ENCODE data around the gene GID8.

Gene GID8

DNA sequence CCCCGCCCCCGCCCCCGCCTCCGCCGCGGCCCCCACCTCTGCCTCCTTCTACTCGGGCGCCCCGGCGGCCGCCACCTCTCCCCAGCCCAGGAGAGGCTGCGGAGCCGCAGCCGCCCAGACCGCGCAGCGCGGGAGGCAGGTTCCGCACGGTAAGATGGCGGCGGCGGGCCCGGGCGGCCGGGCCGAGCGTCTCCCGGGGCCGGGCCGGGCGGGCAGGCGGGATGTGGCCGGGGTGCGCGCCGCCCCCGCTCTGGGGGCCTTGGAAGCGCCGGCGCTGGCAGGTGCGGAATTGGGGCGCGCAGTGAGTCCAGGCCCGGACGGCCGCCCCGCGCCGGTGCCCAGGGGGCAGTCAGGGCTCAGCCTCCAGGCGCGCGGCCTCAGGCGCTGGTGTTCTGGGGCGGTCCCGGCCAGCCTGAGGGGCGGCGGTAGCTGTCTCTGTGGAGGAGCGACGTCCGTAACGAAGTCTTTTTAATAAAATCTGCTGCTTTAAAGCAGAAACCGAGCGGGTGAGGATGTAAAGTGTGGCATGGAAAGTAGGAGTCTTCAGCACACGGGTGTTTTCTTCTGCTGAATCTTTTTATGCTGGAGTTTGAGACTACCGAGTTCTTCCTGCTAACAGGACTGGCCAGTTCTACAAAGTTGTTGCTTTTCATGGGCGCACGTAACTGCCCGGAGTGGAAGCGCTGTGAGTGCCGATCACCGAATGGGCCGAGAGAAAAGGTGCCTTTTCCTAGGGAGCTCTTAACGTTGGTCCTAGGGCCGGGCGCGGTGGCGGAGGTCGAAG is at the start of gene GID8:
Gene GID8 (plus strand): TSS at position 43 of the 784 bp plus-strand sequence. CDS start 3,356 bp downstream, outside the sequence.
- peak; percentile 63 for DNase-seq

DNA sequence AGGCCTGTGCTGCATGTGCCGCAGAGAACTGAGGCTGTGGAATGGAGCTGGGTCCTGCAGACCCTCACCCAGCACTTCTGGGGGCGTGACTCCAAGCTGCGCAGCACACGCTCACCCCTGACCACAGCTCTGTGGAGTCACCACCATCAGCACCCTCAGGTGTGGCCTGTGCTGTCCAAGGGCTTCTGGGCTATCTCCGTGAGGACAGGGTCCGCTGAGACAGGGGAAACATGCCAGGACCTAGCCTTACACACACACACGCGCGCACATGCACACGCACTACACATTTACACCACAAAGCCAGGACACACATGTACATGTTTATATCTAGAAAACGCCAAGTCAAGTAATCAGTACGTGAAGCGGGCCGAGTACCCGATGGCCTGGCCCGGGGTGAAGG is 49.5 kb upstream of the GID8 start:
- no peak for DNase-seq

DNA sequence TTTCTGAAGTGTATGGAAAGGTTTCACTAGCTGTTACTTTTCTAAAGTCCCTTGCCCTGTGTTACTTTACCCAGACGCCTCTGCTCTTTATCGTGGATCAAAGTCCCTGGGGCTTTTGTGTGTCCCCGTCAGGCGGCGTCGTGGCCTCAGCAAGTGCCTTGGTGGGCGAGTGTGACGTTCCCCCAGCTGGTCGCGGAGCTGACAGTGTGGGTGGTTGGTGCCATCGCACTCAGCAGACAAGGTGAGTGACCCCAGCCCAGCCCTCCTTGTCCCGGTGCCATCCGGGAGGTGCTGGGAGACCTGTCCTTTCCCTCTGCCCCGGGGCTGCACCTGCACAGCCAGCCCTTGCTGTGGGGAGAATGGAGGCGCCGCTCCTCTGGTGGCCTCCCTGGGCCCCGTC is 49.0 kb upstream of the GID8 start:
- no peak for DNase-seq

DNA sequence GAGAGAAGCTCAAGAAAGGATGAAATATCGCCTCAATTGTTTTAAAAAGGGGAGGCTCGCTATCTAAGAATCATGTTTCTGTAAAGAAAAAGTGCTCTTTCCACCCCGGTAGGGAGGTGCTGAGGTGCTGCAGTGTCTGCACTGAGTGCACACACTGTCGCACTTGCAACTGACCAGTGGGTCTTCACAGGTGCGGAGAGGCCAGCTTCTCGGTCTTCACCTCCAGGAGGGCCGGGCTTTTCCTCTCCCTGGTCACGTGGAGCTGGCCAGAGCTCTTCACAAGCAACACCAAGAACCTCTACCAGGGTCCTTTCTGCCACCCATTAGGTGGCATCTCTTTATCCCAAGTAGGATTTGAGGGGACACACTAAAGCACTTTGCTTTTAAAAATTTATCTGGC is 48.5 kb upstream of the GID8 start:
- no peak for DNase-seq

DNA sequence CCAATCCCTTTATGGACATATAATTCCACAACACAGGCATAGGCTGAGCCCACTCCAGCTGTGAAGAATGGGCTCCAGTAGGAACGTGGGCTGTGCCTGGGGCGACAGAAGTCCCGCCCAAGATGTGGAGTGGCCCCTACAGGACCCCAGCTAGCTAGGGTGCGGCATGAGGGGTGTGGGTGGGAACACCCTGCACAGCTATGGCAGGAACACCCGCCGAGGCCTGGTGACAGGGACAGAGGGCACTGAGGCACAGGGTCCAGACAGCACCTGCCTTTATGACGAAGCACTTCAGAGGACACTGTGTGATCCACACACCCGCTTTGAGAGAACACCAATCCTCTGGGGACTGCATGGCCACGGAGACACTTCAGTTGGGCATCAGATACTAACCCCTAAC is 48.1 kb upstream of the GID8 start:
- no peak for DNase-seq

DNA sequence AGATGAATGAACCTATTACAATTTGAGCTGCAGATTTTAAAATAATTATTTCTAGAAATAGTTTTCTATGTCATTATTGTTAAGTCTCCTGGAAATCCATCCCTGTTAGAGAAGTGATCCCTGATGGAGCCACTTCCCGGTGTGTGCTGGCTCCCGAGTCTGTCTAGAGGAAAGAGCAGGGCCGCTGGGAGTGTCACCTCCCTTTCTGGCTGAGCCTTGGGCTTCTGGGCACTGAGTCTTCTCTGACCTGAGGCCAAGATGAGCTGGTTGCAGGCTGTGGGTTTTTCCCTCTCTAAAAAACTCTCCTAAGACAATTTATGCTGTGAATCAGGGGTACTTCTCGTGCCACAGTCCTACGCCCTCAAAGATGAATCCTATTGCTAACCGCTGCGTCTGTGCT is 47.5 kb upstream of the GID8 start:
- DNase-seq: no peak

DNA sequence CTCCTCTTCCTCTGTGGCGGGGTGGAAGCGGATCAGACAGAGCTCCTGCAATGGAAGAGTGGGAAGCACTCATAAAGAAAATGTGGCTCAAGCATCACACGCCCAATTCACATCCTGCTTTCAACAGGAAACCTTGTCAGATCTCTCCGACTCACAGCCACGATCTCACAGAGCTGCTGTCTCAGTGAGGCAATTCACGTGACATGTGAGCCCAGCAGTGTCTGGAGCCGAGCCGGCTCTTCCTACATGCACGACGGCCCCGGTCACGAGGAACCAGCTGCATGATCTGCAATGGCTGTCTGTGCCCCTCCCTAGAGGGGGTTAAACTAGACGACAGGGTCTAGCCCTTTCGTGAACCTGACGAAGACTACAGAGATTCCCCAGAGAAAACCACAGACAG is 46.8 kb upstream of the GID8 start:
- no peak for DNase-seq

DNA sequence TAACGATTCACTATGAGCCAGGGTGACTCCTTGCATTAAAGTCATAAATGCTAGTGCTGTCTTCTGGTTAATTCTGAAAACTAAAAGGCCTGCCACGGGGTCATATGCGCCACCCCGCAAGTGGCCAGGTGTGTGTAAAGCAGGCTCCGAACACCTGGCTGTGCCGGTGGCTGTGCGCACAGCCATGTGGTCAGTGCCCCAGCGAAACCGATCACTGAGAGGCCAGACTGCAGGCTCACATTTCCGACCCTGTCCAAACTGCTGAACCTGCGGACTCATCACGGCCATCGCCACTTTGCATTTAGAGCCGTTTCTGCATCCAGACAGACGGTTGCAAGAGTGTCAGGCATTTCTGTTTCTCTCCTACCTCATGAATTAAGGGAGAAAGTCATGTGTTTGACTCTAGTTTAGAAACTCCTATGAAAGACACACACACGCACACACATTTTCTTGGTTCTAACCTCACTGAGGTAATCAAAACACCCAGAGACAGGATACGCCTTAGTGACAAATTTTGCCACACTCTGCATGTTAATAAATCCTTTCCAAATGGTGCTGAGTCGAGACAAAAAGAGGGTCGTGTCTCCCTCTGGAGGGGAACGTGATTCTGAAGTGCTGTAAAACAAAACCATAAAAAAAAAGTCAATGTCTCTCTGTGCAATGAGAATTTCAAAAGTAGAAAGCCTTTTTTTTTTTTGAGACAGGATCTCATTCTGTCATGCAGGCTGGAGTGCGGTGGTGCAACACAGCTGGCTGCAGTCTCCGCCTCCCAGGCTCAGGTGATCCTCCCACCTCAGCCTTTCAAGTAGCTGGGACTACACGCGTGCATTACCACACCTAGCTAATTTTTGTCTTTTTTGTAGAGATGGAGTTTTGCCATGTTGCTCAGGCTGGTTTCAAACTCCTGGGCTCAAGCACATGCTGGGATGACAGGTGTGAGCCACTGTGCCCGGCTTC is 45.3 kb upstream of the GID8 start:
- no peak for DNase-seq

DNA sequence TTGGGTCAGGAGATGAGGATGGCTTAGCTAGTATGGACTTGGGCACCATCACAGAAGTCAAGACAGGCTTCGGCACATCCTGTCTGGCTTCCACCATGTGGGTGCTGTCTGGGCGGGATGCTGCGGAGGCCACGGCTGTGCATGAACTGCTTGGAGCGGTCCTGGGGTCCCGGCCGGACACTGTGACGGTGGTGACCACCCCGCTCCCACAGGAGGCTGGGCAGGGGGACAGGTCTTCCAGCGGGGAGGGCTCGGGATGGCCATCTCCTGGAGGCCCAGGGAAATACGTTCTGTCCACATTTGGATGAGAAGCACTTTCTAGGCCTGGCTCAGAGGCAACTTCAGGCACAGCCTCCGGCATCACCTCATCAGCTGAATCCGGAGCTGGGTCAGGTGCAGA is 44.2 kb upstream of the GID8 start:
- no peak for DNase-seq

DNA sequence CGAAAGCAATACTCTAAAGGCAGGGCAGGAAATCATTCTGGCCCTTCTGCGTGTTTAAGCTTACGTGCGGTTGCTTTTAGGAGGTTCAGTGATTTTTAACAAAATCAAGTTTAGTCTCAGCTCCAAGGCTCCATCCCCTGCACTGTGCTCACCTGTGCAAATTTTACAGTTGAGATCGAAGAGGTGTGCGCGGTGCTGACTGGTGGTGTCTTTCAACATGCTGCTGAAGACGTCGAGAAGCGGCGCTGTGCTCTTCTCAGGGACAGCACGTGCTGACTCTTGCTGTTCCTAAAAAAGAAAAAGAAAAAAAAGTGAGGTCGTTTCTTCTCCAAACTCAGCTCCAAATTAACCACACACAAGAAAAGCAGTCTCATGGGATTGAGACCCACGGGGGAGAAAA is 43.7 kb upstream of the GID8 start:
- no peak for DNase-seq

DNA sequence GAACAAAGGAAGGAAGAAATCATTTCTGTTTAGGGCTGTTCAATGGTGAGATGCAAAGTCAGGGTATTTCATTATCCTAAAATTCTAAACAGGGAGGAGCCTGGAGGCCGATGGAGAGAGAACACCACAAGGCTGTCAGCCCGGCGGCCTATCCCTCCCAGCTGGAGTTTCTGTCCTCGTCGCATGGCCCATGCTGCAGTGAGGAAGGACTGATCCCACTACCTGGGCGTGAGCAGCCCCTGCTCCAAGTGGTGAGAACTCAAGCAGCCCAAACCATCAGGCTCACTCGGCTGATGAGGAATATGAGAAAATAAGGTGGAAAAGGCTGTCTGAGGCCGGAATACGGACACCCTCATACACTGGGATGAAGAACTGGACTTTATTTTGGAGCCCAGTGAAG is 42.4 kb upstream of the GID8 start:
- DNase-seq: no peak

DNA sequence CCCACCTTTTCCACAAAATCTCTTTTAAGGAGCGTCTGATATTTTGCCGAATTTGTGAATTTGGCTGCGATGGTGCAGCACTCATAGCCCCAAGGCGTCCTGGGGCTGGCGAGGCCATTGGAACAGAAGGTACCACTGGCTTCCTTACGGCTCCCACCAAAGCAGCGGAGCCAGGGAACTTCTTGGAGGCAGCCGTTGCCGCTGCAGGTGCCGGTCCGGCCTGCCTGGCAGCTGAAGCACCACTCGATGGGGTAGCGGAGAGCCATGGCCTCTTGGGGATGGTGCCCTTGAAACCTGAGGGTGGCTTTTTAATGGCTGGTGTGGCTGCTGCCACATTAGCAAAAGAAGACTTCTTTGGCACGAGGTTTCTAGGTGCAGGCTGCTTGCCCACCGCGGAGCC is 41.4 kb upstream of the GID8 start:
- no peak for DNase-seq

DNA sequence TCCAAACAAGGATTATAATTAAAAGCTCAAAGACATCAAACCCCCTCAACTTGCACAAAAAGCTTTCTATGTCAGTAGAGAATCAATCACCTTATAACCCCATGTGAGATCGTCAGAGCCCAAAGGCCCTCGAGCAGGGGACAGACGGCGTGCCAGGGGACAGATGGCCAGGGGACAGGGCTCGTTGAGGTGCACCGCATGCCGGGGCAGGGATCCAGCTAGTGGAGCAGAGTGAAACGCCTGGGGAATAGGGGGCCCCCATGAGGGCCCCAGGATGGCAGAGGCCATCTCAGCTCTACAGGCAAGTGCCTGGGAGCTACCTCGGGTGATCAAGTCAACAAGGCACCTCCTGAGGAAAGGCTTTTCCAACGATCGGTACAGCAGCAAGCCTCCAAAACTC is 40.3 kb upstream of the GID8 start:
- DNase-seq: no peak

DNA sequence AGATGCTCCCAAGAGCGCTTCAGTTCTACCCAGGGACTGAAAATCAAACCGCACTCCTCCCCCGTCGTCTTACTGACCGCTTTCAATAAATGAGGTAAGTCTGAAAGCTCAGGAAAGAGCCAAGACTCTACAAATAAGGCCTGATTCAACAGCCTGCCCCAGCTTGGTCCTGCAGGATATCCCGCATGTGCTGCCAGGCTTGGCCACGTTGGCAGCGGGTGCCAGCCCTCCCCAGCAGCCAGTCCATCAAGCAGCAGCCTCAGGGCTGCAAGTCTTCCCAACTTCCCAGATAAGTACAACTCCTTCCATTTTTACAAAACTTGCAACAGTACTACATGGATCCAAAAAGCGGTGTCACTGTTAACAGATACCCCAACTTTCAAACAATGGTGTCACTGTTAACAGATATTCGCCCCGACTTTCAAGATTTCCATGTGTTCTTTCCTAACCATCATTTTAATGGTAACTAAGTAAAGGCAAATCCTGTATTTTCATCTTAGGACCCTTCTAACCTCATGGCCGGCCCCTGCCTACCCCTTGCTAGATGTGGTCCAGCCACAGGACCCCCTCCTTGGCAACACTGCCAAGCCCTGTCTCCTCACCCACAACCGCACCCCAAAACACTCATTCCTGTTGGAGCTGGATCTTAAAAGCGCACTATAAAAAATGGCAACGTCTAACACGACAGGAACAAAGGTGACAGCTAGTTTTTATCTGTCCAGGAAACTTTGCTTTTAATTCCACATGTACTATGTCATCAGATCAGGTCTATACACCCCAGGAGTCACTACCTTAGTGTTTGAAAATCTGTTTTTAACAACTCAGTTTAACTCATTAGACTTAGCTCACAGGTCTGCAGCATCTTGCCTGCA is 39.6 kb upstream of the GID8 start:
- no peak for DNase-seq

DNA sequence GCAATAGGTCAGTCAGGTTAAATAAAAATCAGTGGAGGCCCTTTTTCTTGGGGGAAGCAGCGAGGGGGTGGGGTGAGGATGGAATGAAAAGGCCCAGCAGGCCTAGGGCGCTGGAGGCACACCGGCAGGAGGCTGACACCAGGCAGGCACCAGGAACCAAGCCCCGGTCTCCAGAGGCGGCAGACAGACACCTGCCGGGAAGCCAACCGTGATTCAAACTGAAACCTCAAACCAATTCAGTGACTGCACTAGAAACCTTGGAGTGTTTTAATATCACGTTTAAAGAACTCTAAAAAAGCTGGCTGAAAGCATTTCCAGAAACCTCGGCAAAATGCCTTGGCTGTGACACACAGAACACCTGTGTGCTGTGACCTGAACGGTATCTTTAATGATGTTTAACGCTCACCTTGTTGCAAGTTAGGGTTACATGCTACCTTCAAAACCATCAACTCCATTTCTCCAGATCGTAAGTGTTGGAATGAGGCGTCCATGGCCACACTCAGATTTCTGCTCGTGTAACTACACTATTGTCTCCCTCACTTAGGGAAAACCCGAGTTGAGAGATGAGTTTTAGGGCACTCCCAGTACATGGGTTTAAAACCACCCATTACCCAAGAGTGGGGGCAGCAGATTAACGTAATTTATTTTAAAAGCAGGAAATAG is 38.8 kb upstream of the GID8 start:
- DNase-seq: no peak

DNA sequence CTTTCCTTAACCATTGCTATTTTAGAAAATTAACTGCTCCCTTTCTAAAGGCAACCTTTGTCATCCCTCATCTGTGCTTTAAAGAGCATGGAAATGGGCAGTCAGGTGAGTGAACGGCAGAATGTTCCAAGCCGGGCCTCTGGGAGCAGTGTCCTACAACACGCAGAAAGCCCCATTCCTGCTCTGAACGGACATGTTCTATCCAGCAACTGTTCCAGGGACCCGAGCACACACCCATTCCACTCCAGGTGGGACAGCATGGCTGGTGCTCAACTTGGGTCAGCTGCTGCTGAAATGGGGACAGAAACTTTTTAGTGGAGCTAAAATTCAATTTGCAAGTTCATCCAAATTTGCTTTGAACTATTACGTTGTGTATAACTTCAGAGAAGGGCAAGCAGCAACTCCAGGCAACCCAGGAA is 38.3 kb upstream of the GID8 start:
- DNase-seq: peak; percentile 33

DNA sequence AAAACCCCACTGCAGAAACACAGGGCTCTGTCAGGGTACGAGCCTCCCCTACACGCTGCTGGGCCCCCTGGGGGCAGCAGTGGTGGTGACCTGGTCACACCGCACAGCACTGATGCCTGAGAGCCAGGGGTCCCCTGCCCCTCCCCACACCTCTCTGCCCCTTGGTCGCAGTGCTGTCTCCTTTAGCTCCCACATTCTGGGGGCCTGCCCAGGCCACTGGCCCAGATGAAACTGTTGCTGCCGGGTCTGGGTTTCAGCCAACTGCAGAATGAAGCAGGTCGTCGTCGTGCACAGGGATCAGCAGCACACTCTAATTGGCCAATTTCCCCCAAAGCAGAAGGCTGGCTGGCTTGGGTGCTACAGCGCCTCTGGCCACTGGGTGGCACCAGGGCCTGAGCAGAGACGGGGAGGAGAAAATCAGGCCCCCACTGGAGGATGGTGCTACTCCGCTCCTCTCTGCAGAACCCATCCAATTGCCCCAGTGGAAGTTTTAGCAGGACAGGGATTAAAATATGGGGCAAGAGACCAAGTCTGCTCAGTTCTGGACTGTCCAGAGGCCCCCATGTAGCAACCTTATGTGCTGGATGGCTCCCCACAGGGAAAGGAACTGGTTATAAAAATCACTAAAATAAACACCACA is 37.8 kb upstream of the GID8 start:
- peak; percentile 88 for DNase-seq

DNA sequence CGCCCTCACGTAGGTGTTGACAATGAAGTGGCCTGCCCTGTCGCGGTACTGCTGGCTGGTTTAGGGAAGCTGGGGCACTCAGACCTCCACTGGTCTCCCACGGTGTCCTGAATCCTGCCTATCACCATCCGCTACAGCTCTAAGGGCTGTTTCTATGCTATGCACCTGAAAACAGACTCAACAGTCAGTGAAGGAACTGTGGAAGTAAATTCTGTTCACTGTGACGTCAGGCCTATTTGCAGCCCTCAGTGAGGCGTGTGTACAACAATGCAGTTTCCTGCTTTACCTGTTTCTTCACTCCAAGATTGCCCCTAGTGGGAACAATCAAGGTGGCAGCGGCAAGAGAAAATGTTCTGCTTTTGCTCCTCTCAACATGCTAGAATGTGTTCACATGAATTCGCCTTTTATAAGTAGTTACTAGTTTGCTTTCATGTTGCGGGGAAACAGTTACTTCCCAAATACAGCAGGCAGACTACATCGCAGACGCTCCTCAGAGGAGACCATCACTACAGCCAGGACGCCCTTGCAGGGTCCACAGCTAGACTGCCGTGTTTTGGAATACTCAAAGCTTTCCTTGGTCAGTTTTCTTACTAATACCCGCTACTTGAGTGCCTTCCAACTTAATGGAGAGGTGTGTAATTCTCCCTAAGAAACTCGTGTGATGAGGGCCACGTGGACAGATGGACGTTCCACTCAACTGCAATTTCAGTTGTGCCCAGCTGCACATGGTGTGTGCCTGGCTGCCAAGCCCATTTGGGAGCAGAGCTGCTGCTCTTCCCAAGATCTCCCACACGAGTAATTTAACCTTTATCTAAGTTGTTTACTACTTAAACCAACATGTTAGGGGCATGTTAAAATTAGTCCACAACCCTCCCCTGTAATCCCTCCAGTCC is 37.0 kb upstream of the GID8 start:
- DNase-seq: no peak

DNA sequence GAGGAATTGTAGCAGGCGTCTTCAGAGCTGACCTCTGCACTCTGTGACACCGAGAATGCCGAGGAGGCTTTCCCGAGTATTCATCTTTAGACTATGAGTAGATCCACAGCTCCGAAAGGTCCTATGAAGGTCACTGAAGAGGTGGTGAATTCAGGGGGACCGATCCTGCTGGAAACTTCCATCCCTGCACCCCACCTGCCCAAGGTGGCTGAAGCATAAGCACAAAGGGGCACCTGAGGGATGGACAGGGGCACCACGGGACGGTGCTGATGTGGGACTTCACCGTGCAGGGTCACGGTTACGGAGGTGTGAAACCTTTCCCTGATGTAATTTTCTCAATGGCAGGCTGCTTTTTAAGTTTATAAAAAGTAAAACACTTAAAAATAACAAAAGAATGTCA is 36.1 kb upstream of the GID8 start:
- DNase-seq: no peak

DNA sequence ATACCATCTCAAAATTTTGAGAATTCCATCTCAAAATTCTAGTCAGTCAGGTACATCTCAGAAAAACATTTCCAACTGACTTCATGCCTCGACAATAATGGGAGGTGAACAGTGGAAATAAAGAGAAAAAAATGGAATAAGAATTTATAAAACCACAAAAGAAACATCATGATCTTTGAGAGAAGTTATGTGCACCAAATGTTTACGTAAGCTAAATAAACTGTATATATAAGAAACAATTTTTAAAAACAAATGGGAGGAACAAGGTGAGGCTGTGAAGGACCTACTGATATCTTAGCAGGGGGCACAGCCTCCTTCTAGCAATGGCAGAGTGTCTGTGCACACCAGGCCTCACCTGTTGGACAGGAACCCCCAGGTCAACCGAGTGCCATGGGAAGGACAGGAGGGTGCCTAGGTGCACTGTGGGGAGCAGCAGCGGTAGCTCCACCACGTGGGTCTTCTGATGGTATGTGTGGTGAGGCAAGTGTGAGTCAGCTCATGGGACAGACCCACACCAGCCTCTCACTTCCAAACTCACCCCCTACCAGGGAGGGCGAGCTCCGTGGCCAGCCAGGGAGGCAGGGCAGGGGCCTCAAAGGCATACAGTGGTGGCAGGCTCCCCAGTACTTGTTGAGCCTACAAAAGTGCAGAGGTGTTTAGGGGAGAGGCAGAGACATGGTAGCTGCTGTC is 34.9 kb upstream of the GID8 start:
- no peak for DNase-seq

Measured in retina (tissue), 1 donor.